H9 (cell line): Measurements from ENCODE around the gene BHLHE41. TPM values are rescaled to one million over a fixed set of nuclear protein-coding genes. Genes with fewer than 3 reads are reported as not detected.

Experiments
- DNase-seq: peaks from one replicate; pipeline ENCODE4 v3.0.0-alpha.2; 2017
- H2AFZ ChIP-seq: one replicate; pipeline ENCODE4 v1.6.1; 2013; ENCODE audit warnings: mild to moderate bottlenecking, low read length, control low read depth, moderate library complexity
- H2AK5ac ChIP-seq: 2 replicates; pipeline ENCODE4 v1.6.1; 2013; ENCODE audit warnings: low read length, control low read depth, mixed read lengths; ENCODE audit not compliant: insufficient read length
- H2BK120ac ChIP-seq: one replicate; pipeline ENCODE4 v1.6.1; 2013; ENCODE audit warnings: low read depth, mild to moderate bottlenecking, low read length, control low read depth, inconsistent platforms; ENCODE audit not compliant: poor library complexity, severe bottlenecking
- H2BK12ac ChIP-seq: 2 replicates; pipeline ENCODE4 v1.6.1; 2013; ENCODE audit warnings: low read length, control low read depth, mixed read lengths, low read depth; ENCODE audit not compliant: insufficient read length
- H2BK15ac ChIP-seq: 2 replicates; pipeline ENCODE4 v1.6.1; 2013; ENCODE audit warnings: low read depth, low read length, control low read depth
- H2BK20ac ChIP-seq: one replicate; pipeline ENCODE4 v1.6.1; 2013; ENCODE audit warnings: low read depth, mild to moderate bottlenecking, low read length, control low read depth, inconsistent platforms; ENCODE audit not compliant: poor library complexity, severe bottlenecking
- H2BK5ac ChIP-seq: 2 replicates; pipeline ENCODE4 v1.6.1; 2013; ENCODE audit warnings: low read length, control low read depth, mixed read lengths; ENCODE audit not compliant: insufficient read length
- H3K14ac ChIP-seq: 2 replicates; pipeline ENCODE4 v1.6.1; 2013; ENCODE audit warnings: low read length, control low read depth; ENCODE audit not compliant: insufficient read depth
- H3K18ac ChIP-seq: 2 replicates; pipeline ENCODE4 v1.6.1; 2013; ENCODE audit warnings: low read depth, mild to moderate bottlenecking, mixed read lengths, low read length, control low read depth; ENCODE audit not compliant: insufficient read length
- H3K23ac ChIP-seq: 2 replicates; pipeline ENCODE4 v1.6.1; 2013; ENCODE audit warnings: low read length, control low read depth, mixed read lengths, low read depth; ENCODE audit not compliant: insufficient read length
- H3K23me2 ChIP-seq: 2 replicates; pipeline ENCODE4 v1.6.1; 2013; ENCODE audit warnings: low read depth, mild to moderate bottlenecking, mixed read lengths, low read length, control low read depth; ENCODE audit not compliant: insufficient read length, poor library complexity, severe bottlenecking
- H3K27ac ChIP-seq: 2 replicates; pipeline ENCODE4 v1.5.1; 2013; ENCODE audit warnings: low read length, control low read depth, mixed read lengths, low read depth; ENCODE audit not compliant: insufficient read length
- H3K27me3 ChIP-seq: 2 replicates; pipeline ENCODE4 v1.6.1; 2013; ENCODE audit warnings: low read length, control low read depth, inconsistent platforms; ENCODE audit not compliant: insufficient read depth
- H3K4ac ChIP-seq: 2 replicates; pipeline ENCODE4 v1.6.1; 2013; ENCODE audit warnings: low read depth, mild to moderate bottlenecking, control low read depth, inconsistent platforms, low read length, moderate library complexity
- H3K4me1 ChIP-seq: 2 replicates; pipeline ENCODE4 v1.6.1; 2013; ENCODE audit warnings: low read length, control low read depth, inconsistent platforms; ENCODE audit not compliant: insufficient read depth
- H3K4me2 ChIP-seq: 2 replicates; pipeline ENCODE4 v1.6.1; 2013; ENCODE audit warnings: low read length, control low read depth, mixed read lengths; ENCODE audit not compliant: insufficient read length, insufficient read depth
- H3K56ac ChIP-seq: 2 replicates; pipeline ENCODE4 v1.6.1; 2013; ENCODE audit warnings: low read depth, mild to moderate bottlenecking, mixed read lengths, low read length, control low read depth; ENCODE audit not compliant: insufficient read length
- H3K79me1 ChIP-seq: 2 replicates; pipeline ENCODE4 v1.6.1; 2013; ENCODE audit warnings: low read depth, mild to moderate bottlenecking, moderate library complexity, low read length, control low read depth, inconsistent platforms; ENCODE audit not compliant: insufficient read depth, poor library complexity, severe bottlenecking
- H3K79me2 ChIP-seq: 2 replicates; pipeline ENCODE4 v1.6.1; 2013; ENCODE audit warnings: low read length, control low read depth, inconsistent platforms; ENCODE audit not compliant: insufficient read depth
- H3K9ac ChIP-seq: 2 replicates; pipeline ENCODE4 v1.6.1; 2013; ENCODE audit warnings: low read length, control low read depth, mixed read lengths; ENCODE audit not compliant: insufficient read length; ENCODE audit errors: extremely low read depth
- H3K9me3 ChIP-seq: one replicate; pipeline ENCODE4 v1.6.1; 2013; ENCODE audit warnings: low read depth, low read length, inconsistent platforms; ENCODE audit not compliant: control insufficient read depth
- H3T11ph ChIP-seq: one replicate; pipeline ENCODE4 v1.6.1; 2013; ENCODE audit warnings: mild to moderate bottlenecking, low read length, control low read depth, inconsistent platforms
- H4K20me1 ChIP-seq: one replicate; pipeline ENCODE4 v1.6.1; 2013; ENCODE audit not compliant: control insufficient read depth, insufficient read length, insufficient read depth
- H4K5ac ChIP-seq: 2 replicates; pipeline ENCODE4 v1.6.1; 2013; ENCODE audit warnings: low read depth, mild to moderate bottlenecking, mixed read lengths, low read length, control low read depth; ENCODE audit not compliant: insufficient read length
- H4K8ac ChIP-seq: replicated peaks from 2 replicates; pipeline ENCODE4 v1.6.1; 2013; ENCODE audit warnings: low read length, control low read depth, mixed read lengths, low read depth; ENCODE audit not compliant: insufficient read length
- H4K91ac ChIP-seq: 2 replicates; pipeline ENCODE4 v1.6.1; 2013; ENCODE audit warnings: low read depth, mild to moderate bottlenecking, moderate library complexity, mixed read lengths, low read length, control low read depth; ENCODE audit not compliant: insufficient read length
- H3K27ac Mint-ChIP-seq, 3 experiments: 2 replicates in 2 of 3; 3 replicates in 1 of 3; pipeline ENCODE4 v1.8.0; 2020 to 2021; ENCODE audit warnings: mixed read lengths in 3 of 3, mild to moderate bottlenecking in 1 of 3, moderate library complexity in 1 of 3
- H3K27me3 Mint-ChIP-seq: 2 replicates; pipeline ENCODE4 v1.8.0; 2021; ENCODE audit warnings: low read depth, mild to moderate bottlenecking, moderate library complexity, mixed read lengths
- H3K36me3 Mint-ChIP-seq, 3 experiments: 2 replicates in 2 of 3; 3 replicates in 1 of 3; pipeline ENCODE4 v1.8.0; 2020 to 2021; ENCODE audit warnings: low read depth in 3 of 3, mixed read lengths in 3 of 3; ENCODE audit not compliant: insufficient read depth in 1 of 3
- H3K4me1 Mint-ChIP-seq, 2 experiments: 2 replicates each; pipeline ENCODE4 v1.8.0; 2020; ENCODE audit warnings: mixed read lengths in 2 of 2
- H3K4me3 Mint-ChIP-seq, 2 experiments: 2 replicates in 1 of 2; 3 replicates in 1 of 2; pipeline ENCODE4 v1.8.0; 2020 to 2021; ENCODE audit warnings: mild to moderate bottlenecking in 2 of 2, mixed read lengths in 2 of 2, moderate library complexity in 1 of 2
- H3K9me3 Mint-ChIP-seq, 2 experiments: 2 replicates in 1 of 2; 3 replicates in 1 of 2; pipeline ENCODE4 v1.8.0; 2020; ENCODE audit warnings: mild to moderate bottlenecking in 2 of 2, mixed read lengths in 2 of 2, moderate library complexity in 1 of 2
- CTCF ChIP-seq: fragments of 200-600 bp; sonication (generic); conservative IDR thresholded peaks from 3 replicates; pipeline ENCODE4 v1.8.0; 2021; ENCODE audit warnings: antibody characterized with exemption, mild to moderate bottlenecking
- WGBS: extraction: QIAGEN DNeasy Blood & Tissue Kit; methylation state at CpG from one replicate; pipeline ENCODE4 v1.1.7; 2013; ENCODE audit warnings: missing lambda C conversion rate, low lambda C conversion rate, mixed read lengths; ENCODE audit not compliant: insufficient read length; ENCODE audit errors: extremely low coverage; 5-methylcytosine and 5-hydroxymethylcytosine counted together
- total RNA-seq: library from RNA; stranded (reverse); gene quantifications from 2 replicates; pipeline ENCODE4 v1.2.1, GENCODE V29; 2021

Gene BHLHE41
- total RNA-seq, 1 experiment from 2014 or later: 0.33 TPM

GRCh38 chr12:26096036-26096435 lies 28.8 kb downstream of the BHLHE41 start:
- Histone ChIP-seq H3K56ac (no peak overlapping the region), H3T11ph (no peak overlapping the region), H3K79me2 (no peaks in the 10 kb centered on the region), H3K23ac (no peak overlapping the region), H2BK12ac (no peak overlapping the region), H3K18ac (no peak overlapping the region), H3K14ac (no peak overlapping the region), H3K4me1 (no peaks in the 10 kb centered on the region), H4K5ac (no peak overlapping the region), H3K27ac (no peak overlapping the region), H2BK5ac (no peak overlapping the region), H2BK20ac (no peak overlapping the region), H4K8ac (no peak overlapping the region), H4K91ac (no peak overlapping the region), H2BK120ac (no peak overlapping the region), H3K9me3 (no peaks in the 10 kb centered on the region), H4K20me1 (no peaks in the 10 kb centered on the region), H3K9ac (no peak overlapping the region), H2AFZ (no peak overlapping the region), H3K4me2 (no peak overlapping the region), H3K23me2 (no peaks in the 10 kb centered on the region), H3K79me1 (no peaks in the 10 kb centered on the region), H2AK5ac (no peak overlapping the region), H3K4ac (no peak overlapping the region), H2BK15ac (no peak overlapping the region), H3K27me3 (no peaks in the 10 kb centered on the region)
- no CpG with 5 or more reads among the region's 2 CpGs for WGBS
- no peak for DNase-seq
- Mint-ChIP-seq H3K27ac (no peak overlapping the region), H3K4me1 (peaks cover 3 to 4% of the 10 kb centered on the region in 2 experiments; a peak in 3 of 4 replicates), H3K9me3 (no peaks in the 10 kb centered on the region), H3K27me3 (peaks cover 1% of the 10 kb centered on the region; the same call in 1 of the 2 replicates), H3K36me3 (no peaks in the 10 kb centered on the region), H3K4me3 (no peak overlapping the region)
- no peak for TF ChIP-seq CTCF
